HCT116 (cell line): ENCODE measurements around the gene UMODL1.

Experiments
- CTCF ChIP-seq, 3 experiments: fragments of 200-600 bp in 1 of 3; sonication (generic) in 1 of 3; IDR thresholded peaks in 2 of 3; conservative IDR thresholded peaks in 1 of 3; 2 replicates each; pipeline ENCODE4 v1.5.1; 2012 to 2017; ENCODE audit warnings: low read depth in 2 of 3, low read length in 2 of 3, antibody characterized with exemption in 1 of 3, borderline replicate concordance in 1 of 3, control low read depth in 1 of 3, mild to moderate bottlenecking in 1 of 3, mixed read lengths in 1 of 3, mixed run types in 1 of 3, moderate library complexity in 1 of 3; ENCODE audit not compliant: insufficient read depth in 1 of 3
- RAD21 ChIP-seq: IDR thresholded peaks from 2 replicates; pipeline ENCODE4 v1.6.1; 2012; ENCODE audit warnings: low read depth, mild to moderate bottlenecking
- TCF7L2 ChIP-seq: IDR thresholded peaks from 2 replicates; pipeline ENCODE4 v1.7.0; 2011; ENCODE audit warnings: borderline replicate concordance, inconsistent platforms; ENCODE audit not compliant: insufficient read depth, insufficient read length; ENCODE audit errors: extremely low read depth
- YY1 ChIP-seq: IDR thresholded peaks from 2 replicates; pipeline ENCODE4 v1.6.1; 2011; ENCODE audit warnings: low read length, low read depth, moderate library complexity, mild to moderate bottlenecking; ENCODE audit not compliant: insufficient replicate concordance; ENCODE audit errors: extremely low read depth

- no peak for TF ChIP-seq TCF7L2
- no peak for TF ChIP-seq CTCF (IDR thresholded peaks at IDR 0.05 in 2 of 3, conservative IDR thresholded peaks at IDR 0.05 in 1 of 3; ENCODE audit: borderline replicate concordance in 1 of 3, insufficient read depth in 1 of 3, low read depth in 2 of 3, low read length in 2 of 3)
- TF ChIP-seq YY1: no peak
- no peak for TF ChIP-seq RAD21
Observed at GRCh38 chr21:42088148-42088547, 17.0 kb downstream of the UMODL1 start.
